Ovary (tissue), 9 donors: ENCODE measurements around the gene CFAP299. TPM values are rescaled to one million over a fixed set of nuclear protein-coding genes. Genes with fewer than 3 reads are reported as not detected.

Source experiments
- DNase-seq, 5 donors: peaks; one replicate each; pipeline ENCODE4 v3.0.0-alpha.2; 2019 to 2020
- H3K27ac ChIP-seq, 2 donors: fragments of 200-600 bp; one replicate each; pipeline versions ENCODE4 v1.5.1 to v1.8.0; 2019 to 2022
- H3K27me3 ChIP-seq: fragments of 200-600 bp; one replicate; pipeline ENCODE4 v1.8.0; 2022
- H3K36me3 ChIP-seq: fragments of 200-600 bp; sonication (generic); one replicate; pipeline ENCODE4 v1.5.1; 2019
- H3K4me1 ChIP-seq: one replicate; pipeline ENCODE4 v1.8.1; 2013; ENCODE audit warnings: mild to moderate bottlenecking, moderate library complexity; ENCODE audit not compliant: insufficient read depth
- H3K4me3 ChIP-seq: fragments of 200-600 bp; sonication (generic); one replicate; pipeline ENCODE4 v1.5.1; 2017
- H3K9me3 ChIP-seq, 2 donors: fragments of 200-600 bp in 1 of 2; sonication (generic) in 1 of 2; one replicate each; pipeline versions ENCODE4 v1.5.1 to v1.8.1; 2013 to 2019; ENCODE audit warnings: mild to moderate bottlenecking in 1 of 2, moderate library complexity in 1 of 2
- EP300 ChIP-seq: sonication (generic); formaldehyde crosslinking; IDR thresholded peaks from one replicate; pipeline ENCODE4 v1.6.1; 2017; ENCODE audit warnings: antibody characterized with exemption
- POLR2A ChIP-seq: fragments of 450-650 bp; IDR thresholded peaks from one replicate; pipeline ENCODE4 v1.6.1; 2017; ENCODE audit warnings: antibody characterized with exemption, mild to moderate bottlenecking, moderate library complexity
- WGBS, 3 donors: extraction: QIAGEN DNeasy Blood & Tissue Kit in 1 of 3; methylation state at CpG; one replicate each; pipeline versions ENCODE4 v1.1.5 to v1.1.7; 2013 to 2017; 5-methylcytosine and 5-hydroxymethylcytosine counted together
- intact Hi-C, 4 donors: fragments of 100-400 bp; cut with DNase I; formaldehyde crosslinking; loops; one replicate each; pipeline versions ENCODE4 v1.11.0 to v1.15.1; 2022 to 2023
- polyA plus RNA-seq, 2 donors: library from polyadenylated mRNA; stranded (reverse); fragments of 200-250 nt in 1 of 2; fragments of 350-450 nt in 1 of 2; fragmentation: Illumina TruSeq in 1 of 2; extraction: RNeasy Lipid Tissue Mini Kit (QIAGEN cat#74804) in 1 of 2; gene quantifications; one replicate each; pipeline ENCODE4 v1.2.3, GENCODE V29; 2013 to 2014
- total RNA-seq, 7 donors: library from RNA; depleted of rRNA in 2 of 7; stranded (reverse); fragments of >200 nt in 2 of 7; fragmentation: NEBNext Ultra II Directional in 3 of 7; extraction: Animal tissue kit (Norgen Biotek cat#: 25700) in 3 of 7; gene quantifications; one replicate each; pipeline versions ENCODE4 v1.1.0 to v1.2.4, GENCODE V29; 2016 to 2023
- TF ChIP-seq, protein P1 (sequence below), 3 donors: fragments of 450-650 bp in 2 of 3; fragments of 200-600 bp in 1 of 3; IDR thresholded peaks; one replicate each; pipeline versions ENCODE4 v1.5.1 to v1.8.0; 2016 to 2022; ENCODE audit warnings: antibody characterized with exemption in 3 of 3, mild to moderate bottlenecking in 1 of 3
- donor health status: DM: no; HTN: no; CAD: no; lungs with moderate emphysema.
- donor health status: DM: no; HTN: no; CAD: no.
- donor health status: Bipolar disorder and iron deficiency.
- donor health status: DM: yes; HTN: yes; CAD: no.
- donor health status: DM: no; HTN: no; CAD: no.
- donor health status: DM: yes; HTN: yes; CAD: no.

The CFAP299 gene
- total and polyA plus RNA-seq, 9 donors: 0.32 to 17.0 (median 0.97) TPM; not detected in 2

DNA sequence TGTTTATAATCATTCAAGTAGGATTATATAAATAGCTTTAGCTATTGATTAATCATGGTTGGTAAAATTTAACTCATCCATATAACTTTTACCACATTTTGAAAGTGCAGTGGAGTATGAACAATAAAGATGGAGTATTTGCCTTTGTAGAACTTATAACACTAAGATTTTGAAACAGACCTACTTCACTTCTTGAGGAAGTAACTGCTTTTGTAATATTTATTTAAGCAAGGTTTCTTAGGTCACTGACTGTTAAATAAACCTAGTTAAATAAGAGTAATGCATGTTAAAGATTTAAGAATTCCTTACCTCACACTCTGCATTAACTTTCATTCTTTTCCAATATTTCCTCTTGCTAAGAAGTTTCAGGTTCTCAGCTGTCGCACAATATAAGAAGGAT is 242.5 kb downstream of the CFAP299 start:
- no peak for TF ChIP-seq EP300
- TF ChIP-seq, protein P1, sequence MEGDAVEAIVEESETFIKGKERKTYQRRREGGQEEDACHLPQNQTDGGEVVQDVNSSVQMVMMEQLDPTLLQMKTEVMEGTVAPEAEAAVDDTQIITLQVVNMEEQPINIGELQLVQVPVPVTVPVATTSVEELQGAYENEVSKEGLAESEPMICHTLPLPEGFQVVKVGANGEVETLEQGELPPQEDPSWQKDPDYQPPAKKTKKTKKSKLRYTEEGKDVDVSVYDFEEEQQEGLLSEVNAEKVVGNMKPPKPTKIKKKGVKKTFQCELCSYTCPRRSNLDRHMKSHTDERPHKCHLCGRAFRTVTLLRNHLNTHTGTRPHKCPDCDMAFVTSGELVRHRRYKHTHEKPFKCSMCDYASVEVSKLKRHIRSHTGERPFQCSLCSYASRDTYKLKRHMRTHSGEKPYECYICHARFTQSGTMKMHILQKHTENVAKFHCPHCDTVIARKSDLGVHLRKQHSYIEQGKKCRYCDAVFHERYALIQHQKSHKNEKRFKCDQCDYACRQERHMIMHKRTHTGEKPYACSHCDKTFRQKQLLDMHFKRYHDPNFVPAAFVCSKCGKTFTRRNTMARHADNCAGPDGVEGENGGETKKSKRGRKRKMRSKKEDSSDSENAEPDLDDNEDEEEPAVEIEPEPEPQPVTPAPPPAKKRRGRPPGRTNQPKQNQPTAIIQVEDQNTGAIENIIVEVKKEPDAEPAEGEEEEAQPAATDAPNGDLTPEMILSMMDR (IDR thresholded peaks at IDR 0.05): no peak
- no peak for TF ChIP-seq POLR2A
- H3K9me3 ChIP-seq: no peaks in the 10 kb centered on the region
- 95 to 97% (median 97%) methylated on average over 1 of the region's 1 CpG for WGBS, 3 donors
- no peaks in the 10 kb centered on the region for H3K27me3 ChIP-seq
- intact Hi-C loops: no loop called here
- no peak overlapping the region for H3K27ac ChIP-seq
- H3K36me3 ChIP-seq: no peaks in the 10 kb centered on the region
- DNase-seq: no peak
- no peaks in the 10 kb centered on the region for H3K4me1 ChIP-seq
- no peak overlapping the region for H3K4me3 ChIP-seq

DNA sequence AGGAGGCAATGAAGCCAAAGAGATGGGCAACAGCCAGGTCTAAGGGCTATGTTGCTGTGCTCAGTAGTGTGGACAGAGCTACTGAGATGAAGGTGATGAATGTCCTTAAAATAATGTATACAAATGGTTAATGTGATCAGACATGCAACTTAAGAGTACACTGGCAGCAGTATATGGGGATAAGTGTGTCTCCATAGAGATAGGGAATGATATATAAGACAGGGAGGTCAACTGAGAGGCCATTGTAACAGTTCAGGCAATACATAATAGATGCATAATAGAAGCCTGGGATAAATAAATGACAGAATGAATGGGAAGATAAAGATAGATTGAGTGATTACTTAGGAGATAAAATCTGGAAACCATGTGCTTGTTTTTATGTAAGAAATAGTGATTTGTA is 250.0 kb downstream of the CFAP299 start:
- H3K27ac ChIP-seq: no peak overlapping the region
- H3K9me3 ChIP-seq: no peaks in the 10 kb centered on the region
- H3K4me1 ChIP-seq: no peaks in the 10 kb centered on the region
- intact Hi-C loops: no loop called here
- TF ChIP-seq, protein P1 (IDR thresholded peaks at IDR 0.05): no peak
- TF ChIP-seq POLR2A (no peak), EP300 (no peak)
- H3K36me3 ChIP-seq: no peaks in the 10 kb centered on the region
- no peak overlapping the region for H3K4me3 ChIP-seq
- no peak for DNase-seq
- H3K27me3 ChIP-seq: no peaks in the 10 kb centered on the region

DNA sequence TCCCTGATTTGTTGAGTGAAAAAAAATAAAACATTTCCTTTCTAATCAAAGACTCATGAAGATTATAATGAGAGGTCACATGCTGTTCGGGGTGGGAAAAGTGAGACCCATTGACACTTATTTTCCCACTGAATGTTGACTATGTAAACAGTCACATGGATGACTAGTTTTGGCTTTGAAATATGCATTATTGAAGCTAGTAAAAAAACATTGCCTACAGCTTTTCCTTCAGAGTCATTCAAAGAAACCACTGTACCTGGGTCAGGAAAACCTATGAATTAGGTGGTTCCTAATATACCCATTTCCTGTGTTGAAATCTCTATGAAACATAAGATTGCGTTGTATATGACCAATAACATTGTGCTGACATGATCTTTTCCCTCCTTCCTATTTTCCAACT is 251.2 kb downstream of the CFAP299 start:
- Histone ChIP-seq H3K27ac (no peak overlapping the region), H3K4me3 (no peak overlapping the region), H3K36me3 (no peaks in the 10 kb centered on the region), H3K9me3 (no peaks in the 10 kb centered on the region), H3K27me3 (no peaks in the 10 kb centered on the region), H3K4me1 (no peaks in the 10 kb centered on the region)
- TF ChIP-seq, protein P1 (IDR thresholded peaks at IDR 0.05): no peak
- TF ChIP-seq POLR2A (no peak), EP300 (no peak)
- no peak for DNase-seq
- WGBS, 3 donors: 63 to 77% (median 63%) methylated on average over 2 of the region's 2 CpGs
- intact Hi-C loops: no loop called here

DNA sequence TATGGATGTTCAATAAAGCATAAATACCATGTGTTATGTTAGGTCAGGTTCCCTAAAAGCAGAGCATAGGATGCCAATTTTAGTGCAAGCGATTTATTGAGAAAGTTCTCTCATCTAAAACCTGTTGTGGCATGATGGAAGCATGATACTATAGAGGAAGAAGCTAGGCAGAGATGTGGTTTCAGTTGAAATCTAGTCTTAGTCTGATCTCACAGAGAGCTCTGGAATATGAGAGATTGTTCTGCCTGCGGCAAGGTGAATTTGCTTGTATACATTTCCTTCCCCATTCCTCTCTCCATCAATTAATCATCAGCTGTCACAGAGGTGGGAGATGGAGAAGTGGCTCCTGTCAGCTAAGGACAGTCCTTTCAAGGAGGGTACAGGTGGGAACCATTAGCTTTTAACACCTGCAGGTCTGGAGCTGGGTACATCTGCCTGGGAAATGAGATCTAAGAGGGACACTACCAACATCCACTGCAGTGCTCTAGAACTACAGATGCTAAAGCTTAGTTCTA is 252.4 kb downstream of the CFAP299 start:
- H3K27ac ChIP-seq: no peak overlapping the region
- no peaks in the 10 kb centered on the region for H3K4me1 ChIP-seq
- no peak for DNase-seq
- no peaks in the 10 kb centered on the region for H3K36me3 ChIP-seq
- 89 to 93% (median 93%) methylated on average over 2 of the region's 2 CpGs for WGBS, 3 donors
- no peaks in the 10 kb centered on the region for H3K27me3 ChIP-seq
- intact Hi-C loops: no loop called here
- TF ChIP-seq EP300 (no peak), POLR2A (no peak)
- TF ChIP-seq, protein P1 (IDR thresholded peaks at IDR 0.05): no peak
- H3K4me3 ChIP-seq: no peak overlapping the region
- no peaks in the 10 kb centered on the region for H3K9me3 ChIP-seq
